SK-N-SH treated with all-trans-retinoic acid at 6 μM for 48 hours (cell line): ENCODE results near the gene C16orf54.

Source experiments
- ISL1 ChIP-seq: fragments of 250-450 bp; sonication (Bioruptor Pico); IDR thresholded peaks from 2 replicates; pipeline ENCODE4 v2.1.2; 2022; ENCODE audit warnings: mild to moderate bottlenecking, moderate library complexity
- PPARA ChIP-seq: fragments of 250-450 bp; sonication (Bioruptor Pico); IDR thresholded peaks from 2 replicates; pipeline ENCODE4 v1.5.0; 2020; ENCODE audit warnings: mild to moderate bottlenecking, borderline replicate concordance
- RARB ChIP-seq: fragments of 250-450 bp; sonication (Bioruptor Pico); IDR thresholded peaks from 2 replicates; pipeline ENCODE4 v1.8.0; 2021; ENCODE audit warnings: mild to moderate bottlenecking, moderate library complexity
- ZFP30 ChIP-seq: fragments of 450-650 bp; formaldehyde crosslinking; IDR thresholded peaks from 2 replicates; pipeline ENCODE4 v1.5.0; 2022; ENCODE audit warnings: mild to moderate bottlenecking, moderate library complexity
- TF ChIP-seq, protein P1 (sequence below): fragments of 250-450 bp; sonication (Bioruptor Pico); IDR thresholded peaks from 2 replicates; pipeline ENCODE4 v1.5.1; 2020; ENCODE audit warnings: low read depth, mild to moderate bottlenecking, moderate library complexity

- no peak for TF ChIP-seq ZFP30 (CRISPR knock-in tag)
- no peak for TF ChIP-seq ISL1 (CRISPR knock-in tag)
- no peak for TF ChIP-seq RARB (CRISPR knock-in tag)
- no peak for TF ChIP-seq PPARA
- TF ChIP-seq, protein P1, sequence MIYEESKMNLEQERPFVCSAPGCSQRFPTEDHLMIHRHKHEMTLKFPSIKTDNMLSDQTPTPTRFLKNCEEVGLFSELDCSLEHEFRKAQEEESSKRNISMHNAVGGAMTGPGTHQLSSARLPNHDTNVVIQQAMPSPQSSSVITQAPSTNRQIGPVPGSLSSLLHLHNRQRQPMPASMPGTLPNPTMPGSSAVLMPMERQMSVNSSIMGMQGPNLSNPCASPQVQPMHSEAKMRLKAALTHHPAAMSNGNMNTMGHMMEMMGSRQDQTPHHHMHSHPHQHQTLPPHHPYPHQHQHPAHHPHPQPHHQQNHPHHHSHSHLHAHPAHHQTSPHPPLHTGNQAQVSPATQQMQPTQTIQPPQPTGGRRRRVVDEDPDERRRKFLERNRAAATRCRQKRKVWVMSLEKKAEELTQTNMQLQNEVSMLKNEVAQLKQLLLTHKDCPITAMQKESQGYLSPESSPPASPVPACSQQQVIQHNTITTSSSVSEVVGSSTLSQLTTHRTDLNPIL, result no peak
Measured at GRCh38 chr16:29784157-29784556, 38.4 kb upstream of the C16orf54 start.
